GM11168 (cell line): ENCODE data around the gene PLS1.
"Not testable (repeated sequence)": the region's sequence is repeated elsewhere in the genome, so short reads cannot be mapped to it uniquely, and the experiment has no call there.

Experiments
- in situ Hi-C: fragments of 300-500 bp; cut with MboI; formaldehyde crosslinking; loops from one replicate; pipeline ENCODE4 v1.12.0; 2022; ENCODE audit warnings: low sequenced_read_pairs; ENCODE audit not compliant: unreplicated experiment

The PLS1 gene

GRCh38 chr3:142738396-142738795, 142.2 kb downstream of the PLS1 start:
- in situ Hi-C loops, result no loop called here

- in situ Hi-C loops, result no loop called here
Measured at GRCh38 chr3:142746646-142747045, 150.5 kb downstream of the PLS1 start.

- in situ Hi-C loops, result not testable (repeated sequence)
Measured at GRCh38 chr3:142750531-142750930, 154.3 kb downstream of the PLS1 start.

GRCh38 chr3:142752605-142753004, 156.4 kb downstream of the PLS1 start:
- in situ Hi-C loops, result not testable (repeated sequence)

- in situ Hi-C loops, result no loop called here
Measured at GRCh38 chr3:142754494-142754893, 158.3 kb downstream of the PLS1 start.
